HG02938 (cell line): ENCODE measurements around the gene FARS2.

Source experiments
- ATAC-seq: cut with Tn5 transposase; IDR thresholded peaks from one replicate; pipeline ENCODE4 v1.9.1; 2021; ENCODE audit warnings: mild to moderate bottlenecking, moderate library complexity; ENCODE audit not compliant: unreplicated experiment

The FARS2 gene

DNA sequence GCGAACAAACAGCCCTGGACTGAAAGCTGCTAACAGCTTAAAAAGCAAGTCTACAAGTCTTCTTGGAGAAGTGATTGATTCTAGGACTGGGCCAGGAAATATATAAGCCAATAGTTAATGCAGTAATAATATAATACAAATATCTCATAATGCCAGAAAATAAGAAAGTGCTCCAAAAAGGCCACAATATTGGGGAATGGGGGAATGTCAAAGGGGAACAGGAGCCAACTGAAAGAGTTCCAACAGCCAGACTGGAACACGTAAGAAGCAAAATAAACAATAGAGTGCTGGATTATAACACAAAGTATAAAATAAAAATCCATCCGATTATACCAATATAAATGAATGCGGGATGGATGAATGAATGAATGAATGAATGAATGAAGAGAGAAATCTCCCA lies 449.6 kb downstream of the FARS2 start:
- no peak for ATAC-seq

- no peak for ATAC-seq
Measured at GRCh38 chr6:5712349-5713215, 451.3 kb downstream of the FARS2 start.

GRCh38 chr6:5713519-5713918 lies 452.2 kb downstream of the FARS2 start:
- no peak for ATAC-seq

GRCh38 chr6:5718231-5718947 lies 457.1 kb downstream of the FARS2 start:
- ATAC-seq: no peak

GRCh38 chr6:5723841-5724691 lies 462.8 kb downstream of the FARS2 start:
- peak; percentile 99 for ATAC-seq

DNA sequence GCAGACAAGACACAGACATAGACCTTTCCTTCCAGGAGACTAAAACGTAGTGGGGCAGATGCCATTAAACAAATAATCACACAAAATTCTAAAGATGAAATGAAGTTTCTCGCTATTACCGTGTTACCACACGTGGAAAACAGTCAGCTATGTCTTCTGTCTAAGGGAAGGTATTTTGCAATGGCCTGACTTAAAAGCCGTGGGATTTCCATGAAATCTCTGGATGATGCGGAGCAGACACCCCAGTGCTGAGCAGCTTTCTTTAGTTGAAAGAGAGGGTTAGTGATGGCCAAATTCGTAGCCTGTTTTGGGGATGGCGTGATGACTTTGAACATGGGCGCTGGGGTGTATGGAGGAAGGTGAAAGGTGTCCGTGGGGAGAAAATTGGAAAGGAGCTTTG lies 463.6 kb downstream of the FARS2 start:
- ATAC-seq: no peak

DNA sequence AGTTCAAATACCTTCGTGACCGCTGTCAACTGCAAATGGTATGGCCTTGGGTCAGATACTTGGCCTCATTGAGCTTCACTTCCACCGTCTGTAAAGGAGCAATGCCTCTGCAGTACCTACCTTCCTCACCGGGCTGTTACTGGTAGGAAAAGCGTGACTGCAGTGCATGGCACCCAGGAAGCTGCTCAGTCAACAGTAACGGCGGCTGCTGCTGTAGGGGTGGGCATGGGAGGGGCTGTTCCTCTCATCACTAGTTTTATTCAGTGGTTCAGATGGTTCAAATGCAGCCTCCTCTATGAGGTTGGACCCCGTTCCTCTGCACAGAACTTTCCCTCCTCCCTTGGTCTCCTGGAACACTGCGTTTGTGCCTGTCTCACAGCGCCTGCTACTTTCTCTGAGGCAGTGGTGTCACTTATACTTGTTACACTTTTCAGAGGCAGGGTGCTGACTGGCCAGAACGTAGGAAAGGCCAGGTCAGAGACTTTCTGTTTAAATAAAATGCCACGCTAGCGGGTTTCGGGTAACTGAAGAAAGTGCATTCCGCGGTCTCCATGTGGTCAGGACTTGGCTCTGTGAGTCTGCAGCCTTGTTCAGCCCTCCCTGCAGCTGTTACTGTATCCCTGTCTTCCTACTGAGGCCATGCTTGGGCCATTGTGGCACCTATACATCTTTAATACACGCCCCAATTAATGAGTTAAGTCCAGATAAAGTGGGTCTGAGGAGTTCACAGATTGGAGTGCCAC lies 465.8 kb downstream of the FARS2 start:
- no peak for ATAC-seq

- ATAC-seq: no peak
Measured at GRCh38 chr6:5728351-5729079, 467.2 kb downstream of the FARS2 start.

GRCh38 chr6:5729080-5729434 lies 467.7 kb downstream of the FARS2 start:
- ATAC-seq: no peak

- no peak for ATAC-seq
Measured at GRCh38 chr6:5729813-5730517, 468.7 kb downstream of the FARS2 start.

- ATAC-seq: no peak
Measured at GRCh38 chr6:5730585-5731263, 469.4 kb downstream of the FARS2 start.

- no peak for ATAC-seq
Measured at GRCh38 chr6:5731435-5731834, 470.1 kb downstream of the FARS2 start.

- ATAC-seq: no peak
Measured at GRCh38 chr6:5732496-5732895, 471.2 kb downstream of the FARS2 start.

- ATAC-seq: no peak
Measured at GRCh38 chr6:5736016-5736738, 474.9 kb downstream of the FARS2 start.

- no peak for ATAC-seq
Measured at GRCh38 chr6:5737460-5737859, 476.1 kb downstream of the FARS2 start.

- no peak for ATAC-seq
Measured at GRCh38 chr6:5738211-5738610, 476.9 kb downstream of the FARS2 start.

GRCh38 chr6:5744497-5744896 lies 483.2 kb downstream of the FARS2 start:
- no peak for ATAC-seq

DNA sequence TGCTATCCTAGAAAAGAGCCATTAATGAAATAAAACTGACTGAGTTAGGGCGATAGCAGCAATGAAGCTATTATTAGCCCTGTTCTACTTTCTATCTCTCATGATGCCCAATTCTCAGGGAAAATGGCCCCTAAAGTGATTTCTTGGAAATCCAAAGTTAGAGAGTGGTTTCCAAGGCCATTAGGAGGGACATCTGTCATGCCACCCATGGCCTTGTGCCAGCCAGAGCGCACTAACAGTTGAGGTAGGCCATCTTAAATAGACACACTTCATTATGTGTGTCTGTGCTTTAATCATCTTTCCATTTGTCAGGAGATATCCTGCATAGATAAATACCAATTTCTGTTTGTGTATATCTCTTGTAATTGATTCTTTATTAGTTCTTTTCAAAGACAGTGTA lies 483.8 kb downstream of the FARS2 start:
- ATAC-seq: no peak
